HG03196 (cell line): Measurements from ENCODE around the gene PROS1.
"Not testable (repeated sequence)": the region's sequence is repeated elsewhere in the genome, so short reads cannot be mapped to it uniquely, and the experiment has no call there.

Experiments used
- ATAC-seq: cut with Tn5 transposase; IDR thresholded peaks from one replicate; pipeline ENCODE4 v1.9.1; 2021; ENCODE audit not compliant: unreplicated experiment

Gene PROS1

GRCh38 chr3:93969997-93970396, 3.7 kb downstream of the PROS1 start:
- ATAC-seq, result no peak

- ATAC-seq, result no peak
These were observed 4.3 kb downstream of the PROS1 start for GRCh38 chr3:93969443-93969842.

- ATAC-seq, result not testable (repeated sequence)
These were observed 8.6 kb downstream of the PROS1 start for GRCh38 chr3:93965106-93965505.

GRCh38 chr3:93962798-93963197, 10.9 kb downstream of the PROS1 start:
- no peak for ATAC-seq

GRCh38 chr3:93961489-93961888, 12.2 kb downstream of the PROS1 start:
- ATAC-seq, result no peak

- ATAC-seq, result no peak
These were observed 12.7 kb downstream of the PROS1 start for GRCh38 chr3:93961026-93961425.

- ATAC-seq, result not testable (repeated sequence)
These were observed 23.7 kb downstream of the PROS1 start for GRCh38 chr3:93949958-93950357.

- ATAC-seq, result not testable (repeated sequence)
These were observed 36.2 kb downstream of the PROS1 start for GRCh38 chr3:93937485-93937884.

- no peak for ATAC-seq
These were observed 37.1 kb downstream of the PROS1 start for GRCh38 chr3:93936549-93936948.

GRCh38 chr3:93934366-93935046, 39.2 kb downstream of the PROS1 start:
- no peak for ATAC-seq

GRCh38 chr3:93931597-93932229, 42.0 kb downstream of the PROS1 start:
- no peak for ATAC-seq

GRCh38 chr3:93930041-93930440, 43.7 kb downstream of the PROS1 start:
- ATAC-seq, result no peak

- no peak for ATAC-seq
These were observed 46.9 kb downstream of the PROS1 start for GRCh38 chr3:93926789-93927188.

- no peak for ATAC-seq
These were observed 49.2 kb downstream of the PROS1 start for GRCh38 chr3:93924491-93924890.

- ATAC-seq, result no peak
These were observed 50.7 kb downstream of the PROS1 start for GRCh38 chr3:93923006-93923405.

- not testable (repeated sequence) for ATAC-seq
These were observed 56.1 kb downstream of the PROS1 start for GRCh38 chr3:93917546-93918029.

- not testable (repeated sequence) for ATAC-seq
These were observed 60.1 kb downstream of the PROS1 start for GRCh38 chr3:93913623-93914022.

GRCh38 chr3:93911206-93911605, 62.5 kb downstream of the PROS1 start:
- ATAC-seq, result no peak

- ATAC-seq, result no peak
These were observed 63.6 kb downstream of the PROS1 start for GRCh38 chr3:93910097-93910496.

- ATAC-seq, result no peak
These were observed 66.6 kb downstream of the PROS1 start for GRCh38 chr3:93907132-93907531.

- ATAC-seq, result no peak
These were observed 67.5 kb downstream of the PROS1 start for GRCh38 chr3:93906245-93906644.

GRCh38 chr3:93904568-93904967, 69.1 kb downstream of the PROS1 start:
- no peak for ATAC-seq
